Panc1 (cell line): ENCODE results near the gene MEGF11.

Source experiments
- CTCF ChIP-seq: fragments of 450-650 bp; IDR thresholded peaks from 2 replicates; pipeline ENCODE4 v1.5.1; 2017; ENCODE audit warnings: mild to moderate bottlenecking
- REST ChIP-seq, 2 experiments: IDR thresholded peaks; 2 replicates each; pipeline ENCODE4 v1.6.1; 2011 to 2012; ENCODE audit warnings: low read depth in 2 of 2, control low read depth in 1 of 2, low read length in 1 of 2, mild to moderate bottlenecking in 1 of 2, moderate library complexity in 1 of 2; ENCODE audit not compliant: insufficient read depth in 1 of 2
- TCF7L2 ChIP-seq: IDR thresholded peaks from 2 replicates; pipeline ENCODE4 v1.6.1; 2011; ENCODE audit warnings: mild to moderate bottlenecking, low read depth, low read length, inconsistent platforms

GRCh38 chr15:66246937-66247336, 6.6 kb downstream of the MEGF11 start:
- no peak for TF ChIP-seq CTCF
- no peak for TF ChIP-seq REST (IDR thresholded peaks at IDR 0.05; ENCODE audit: insufficient read depth in 1 of 2, low read depth in 2 of 2, low read length in 1 of 2)
- TF ChIP-seq TCF7L2 = no peak
